Left hindlimb (tissue), 1 donor: Measurements from ENCODE around the gene NRDE2.
"Not testable (repeated sequence)": the region's sequence is repeated elsewhere in the genome, so short reads cannot be mapped to it uniquely, and the experiment has no call there.

ENCODE experiments used
- DNase-seq: peaks from one replicate; pipeline ENCODE4 v3.0.0-alpha.2; 2018

NRDE2 gene

GRCh38 chr14:90342327-90342726 is 10.6 kb upstream of the NRDE2 start:
- no peak for DNase-seq

GRCh38 chr14:90341784-90342183 is 10.0 kb upstream of the NRDE2 start:
- DNase-seq = no peak

GRCh38 chr14:90341232-90341631 is 9.5 kb upstream of the NRDE2 start:
- DNase-seq = not testable (repeated sequence)

GRCh38 chr14:90336985-90337384 is 5.2 kb upstream of the NRDE2 start:
- no peak for DNase-seq

GRCh38 chr14:90336401-90336800 is 4.7 kb upstream of the NRDE2 start:
- DNase-seq = no peak

- DNase-seq = no peak
Observed at GRCh38 chr14:90332271-90332584, 487 bp upstream of the NRDE2 start.

GRCh38 chr14:90330203-90331196 is 1.2 kb downstream of the NRDE2 start:
- no peak for DNase-seq

- DNase-seq = no peak
Observed at GRCh38 chr14:90321891-90322290, 9.8 kb downstream of the NRDE2 start.

- DNase-seq = no peak
Observed at GRCh38 chr14:90319634-90320541, 11.9 kb downstream of the NRDE2 start.

- DNase-seq = no peak
Observed at GRCh38 chr14:90319173-90319572, 12.6 kb downstream of the NRDE2 start.

- DNase-seq = no peak
Observed at GRCh38 chr14:90318016-90318415, 13.7 kb downstream of the NRDE2 start.

GRCh38 chr14:90317286-90317685 is 14.5 kb downstream of the NRDE2 start:
- no peak for DNase-seq

GRCh38 chr14:90308561-90308960 is 23.2 kb downstream of the NRDE2 start:
- no peak for DNase-seq

- no peak for DNase-seq
Observed at GRCh38 chr14:90305176-90305601, 26.6 kb downstream of the NRDE2 start.

- DNase-seq = no peak
Observed at GRCh38 chr14:90304502-90304901, 27.2 kb downstream of the NRDE2 start.

- no peak for DNase-seq
Observed at GRCh38 chr14:90303473-90303872, 28.3 kb downstream of the NRDE2 start.

GRCh38 chr14:90302529-90303303 is 29.0 kb downstream of the NRDE2 start:
- no peak for DNase-seq

- DNase-seq = no peak
Observed at GRCh38 chr14:90301668-90302090, 30.1 kb downstream of the NRDE2 start.

- DNase-seq = no peak
Observed at GRCh38 chr14:90301122-90301521, 30.6 kb downstream of the NRDE2 start.

- DNase-seq = no peak
Observed at GRCh38 chr14:90300611-90301047, 31.1 kb downstream of the NRDE2 start.

GRCh38 chr14:90299408-90299807 is 32.3 kb downstream of the NRDE2 start:
- no peak for DNase-seq

- no peak for DNase-seq
Observed at GRCh38 chr14:90297876-90298629, 33.7 kb downstream of the NRDE2 start.
